ENCODE measurements around the gene IL15RA. TPM values are rescaled to one million over a fixed set of nuclear protein-coding genes. Genes with fewer than 3 reads are reported as not detected.
A peak's percentile ranks its signal among the peaks of the same experiment; 100 is the strongest.

The IL15RA gene
- total RNA-seq, 3 donors from 2014 or later, result 15.1 to 35.7 (median 25.9) TPM

- Histone ChIP-seq H3K9me3 (no peaks in the 10 kb centered on the region), H3K27ac (peak overlapping the region; percentile 34 to 59), H3K4me1 (no peaks in the 10 kb centered on the region), H3K4me3 (no peak overlapping the region), H3K27me3 (no peaks in the 10 kb centered on the region), H3K36me3 (no peaks in the 10 kb centered on the region)
- intact Hi-C loops (cut with DNase I; ENCODE audit: low total_unique reads), result no loop called here
- DNase-seq (ENCODE audit: low spot score in 2 of 2), result no peak
- TF ChIP-seq POLR2AphosphoS5 (IDR thresholded peaks at IDR 0.05) (no peak), CTCF (IDR thresholded peaks at IDR 0.05) (no peak), POLR2A (IDR thresholded peaks at IDR 0.05) (no peak)
Observed at GRCh38 chr10:6022660-6023059, 45.3 kb upstream of the IL15RA start.

- no peak overlapping the region for H3K27ac ChIP-seq
- no peaks in the 10 kb centered on the region for H3K27me3 ChIP-seq
- H3K4me3 ChIP-seq, result no peak overlapping the region
- H3K36me3 ChIP-seq, result no peaks in the 10 kb centered on the region
- H3K9me3 ChIP-seq, result no peaks in the 10 kb centered on the region
- intact Hi-C loops (cut with DNase I; ENCODE audit: low total_unique reads), result no loop called here
- H3K4me1 ChIP-seq, result no peaks in the 10 kb centered on the region
- TF ChIP-seq POLR2AphosphoS5 (IDR thresholded peaks at IDR 0.05), result no peak
- TF ChIP-seq POLR2A (IDR thresholded peaks at IDR 0.05), result no peak
- no peak for TF ChIP-seq CTCF (IDR thresholded peaks at IDR 0.05)
- DNase-seq (ENCODE audit: low spot score in 2 of 2), result no peak
Observed at GRCh38 chr10:6020826-6021225, 43.5 kb upstream of the IL15RA start.

GRCh38 chr10:6019796-6020195, 42.5 kb upstream of the IL15RA start:
- Histone ChIP-seq H3K27ac (no peak overlapping the region), H3K36me3 (no peaks in the 10 kb centered on the region), H3K4me1 (no peaks in the 10 kb centered on the region), H3K4me3 (no peak overlapping the region), H3K9me3 (no peaks in the 10 kb centered on the region), H3K27me3 (no peaks in the 10 kb centered on the region)
- no peak for TF ChIP-seq POLR2A (IDR thresholded peaks at IDR 0.05)
- no peak for TF ChIP-seq POLR2AphosphoS5 (IDR thresholded peaks at IDR 0.05)
- no peak for TF ChIP-seq CTCF (IDR thresholded peaks at IDR 0.05)
- intact Hi-C loops (cut with DNase I; ENCODE audit: low total_unique reads), result no loop called here
- no peak for DNase-seq (ENCODE audit: low spot score in 2 of 2)

- Histone ChIP-seq H3K27me3 (no peaks in the 10 kb centered on the region), H3K4me1 (no peaks in the 10 kb centered on the region), H3K36me3 (no peaks in the 10 kb centered on the region), H3K9me3 (no peaks in the 10 kb centered on the region), H3K4me3 (no peak overlapping the region), H3K27ac (peak overlapping the region in 1 of 2 donors; percentile 90)
- no peak for DNase-seq (ENCODE audit: low spot score in 2 of 2)
- TF ChIP-seq POLR2A (IDR thresholded peaks at IDR 0.05) (no peak), CTCF (IDR thresholded peaks at IDR 0.05) (no peak), POLR2AphosphoS5 (IDR thresholded peaks at IDR 0.05) (no peak)
- intact Hi-C loops (cut with DNase I; ENCODE audit: low total_unique reads), result no loop called here
Observed at GRCh38 chr10:6019010-6019782, 41.9 kb upstream of the IL15RA start.

- intact Hi-C loops (cut with DNase I; ENCODE audit: low total_unique reads), result no loop called here
- H3K4me3 ChIP-seq, result no peak overlapping the region
Observed at GRCh38 chr10:6018422-6018821, 41.1 kb upstream of the IL15RA start.

More at GRCh38 chr10:6018422-6018821, 41.1 kb upstream of the IL15RA start:
- no peak for TF ChIP-seq CTCF (IDR thresholded peaks at IDR 0.05)
- TF ChIP-seq POLR2AphosphoS5 (IDR thresholded peaks at IDR 0.05), result no peak
- no peak for TF ChIP-seq POLR2A (IDR thresholded peaks at IDR 0.05)
- Histone ChIP-seq H3K27me3 (no peaks in the 10 kb centered on the region), H3K27ac (peak overlapping the region; percentile 62 to 90), H3K4me1 (no peaks in the 10 kb centered on the region), H3K36me3 (no peaks in the 10 kb centered on the region), H3K9me3 (no peaks in the 10 kb centered on the region)
- no peak for DNase-seq (ENCODE audit: low spot score in 2 of 2)
